K562 (cell line): ENCODE measurements around the gene MAGI2. TPM values are rescaled to one million over a fixed set of nuclear protein-coding genes. Genes with fewer than 3 reads are reported as not detected.
A peak's percentile ranks its signal among the peaks of the same experiment; 100 is the strongest.

Experiments used
- ATAC-seq: fragments of 200-7000 bp; cut with Tn5 transposase; 3 replicates; pipeline ENCODE4 v1.9.1; 2020; ENCODE audit warnings: moderate library complexity
- BruUV-seq: library from RNA; stranded (reverse); fragments of 400-500 nt; replicated peaks from 2 replicates; lab custom pipeline; 2021; lab: Mats Ljungman, UMichigan
- CTCF ChIA-PET: fragments of 300-600 bp; formaldehyde crosslinking; extraction: SDS; loops from one replicate; lab custom pipeline; 2021; ENCODE audit warnings: low intra/inter-chr PET ratio; lab: Yijun Ruan, JAX
- POLR2A ChIA-PET: fragments of 300-600, 350-650 bp; sonication (Branson Sonifier 250); formaldehyde crosslinking; extraction: SDS; loops from one replicate; lab custom pipeline; 2021; ENCODE audit warnings: antibody characterized with exemption, inconsistent platforms; lab: Yijun Ruan, JAX
- DNase-seq, 4 experiments: peaks; one replicate each; pipeline versions ENCODE4 v3.0.0 to v3.0.0-alpha.2; 2011 to 2018; ENCODE audit warnings: low spot score in 3 of 4, mixed read lengths in 3 of 4; ENCODE audit errors: extremely low read depth in 1 of 4
- FAIRE-seq: peaks from 2 replicates; lab custom pipeline; 2011; peaks lifted over from hg19 to GRCh38; lab: Jason Lieb, UNC
- H2AFZ ChIP-seq: 2 replicates; pipeline ENCODE4 v1.6.0; 2011; ENCODE audit warnings: low read depth, low read length, control low read depth, inconsistent platforms
- H3K27ac ChIP-seq: fragments of 200-600 bp; 3 replicates; pipeline ENCODE4 v1.8.0; 2011; ENCODE audit warnings: low read depth, mild to moderate bottlenecking, control low read depth, inconsistent platforms, low read length, moderate library complexity, mixed read lengths; ENCODE audit errors: extremely low read depth
- H3K27me3 ChIP-seq, 2 experiments: fragments of 300-600 bp in 1 of 2; 2 replicates in 1 of 2; 3 replicates in 1 of 2; pipeline versions ENCODE4 v1.6.0 to v1.8.0; 2011; ENCODE audit warnings: inconsistent platforms in 2 of 2, low read length in 2 of 2, mild to moderate bottlenecking in 1 of 2, mixed read lengths in 1 of 2, moderate library complexity in 1 of 2; ENCODE audit not compliant: control insufficient read depth in 2 of 2, insufficient read depth in 2 of 2
- H3K36me3 ChIP-seq: fragments of 300-600 bp; 3 replicates; pipeline ENCODE4 v1.8.0; 2011; ENCODE audit warnings: mild to moderate bottlenecking, low read length, inconsistent platforms; ENCODE audit not compliant: control insufficient read depth, insufficient read depth
- H3K4me1 ChIP-seq, 2 experiments: fragments of 200-600 bp in 1 of 2; replicated peaks in 1 of 2; 2 replicates in 1 of 2; 3 replicates in 1 of 2; pipeline versions ENCODE4 v1.5.1 to v1.8.0; 2011; ENCODE audit warnings: inconsistent platforms in 2 of 2, low read length in 2 of 2, mild to moderate bottlenecking in 1 of 2, mixed read lengths in 1 of 2, moderate library complexity in 1 of 2; ENCODE audit not compliant: control insufficient read depth in 2 of 2, insufficient read depth in 2 of 2
- H3K4me2 ChIP-seq: 2 replicates; pipeline ENCODE4 v1.6.1; 2011; ENCODE audit warnings: low read length, control low read depth, inconsistent platforms, mixed read lengths; ENCODE audit not compliant: insufficient read depth
- H3K4me3 ChIP-seq: fragments of 200-600 bp; sonication (generic), shearing (Covaris generic); 2 replicates; pipeline ENCODE4 v1.5.1; 2016; ENCODE audit warnings: control low read depth, inconsistent platforms
- H3K79me2 ChIP-seq: fragments of 200-600 bp; 3 replicates; pipeline ENCODE4 v1.8.0; 2011; ENCODE audit warnings: low read length, inconsistent platforms; ENCODE audit not compliant: control insufficient read depth, insufficient read depth
- H3K9ac ChIP-seq, 2 experiments: 2 replicates each; pipeline versions ENCODE4 v1.6.0 to v1.6.1; 2011; ENCODE audit warnings: low read depth in 2 of 2, low read length in 2 of 2, control low read depth in 1 of 2, inconsistent platforms in 1 of 2, mild to moderate bottlenecking in 1 of 2, mixed read lengths in 1 of 2; ENCODE audit not compliant: insufficient read depth in 1 of 2
- H3K9me1 ChIP-seq: one replicate; pipeline ENCODE4 v1.6.0; 2011; ENCODE audit warnings: inconsistent platforms, mild to moderate bottlenecking, low read length, moderate library complexity; ENCODE audit not compliant: control insufficient read depth, insufficient read depth
- H3K9me3 ChIP-seq: replicated peaks from 2 replicates; pipeline ENCODE4 v1.5.1; 2011; ENCODE audit warnings: low read depth, low read length, inconsistent platforms; ENCODE audit not compliant: control insufficient read depth, insufficient read depth
- H4K20me1 ChIP-seq: replicated peaks from 2 replicates; pipeline ENCODE4 v1.6.1; 2011; ENCODE audit warnings: low read length, inconsistent platforms, mixed read lengths; ENCODE audit not compliant: control insufficient read depth, insufficient read depth
- CTCF ChIP-seq, 3 experiments: IDR thresholded peaks in 2 of 3; conservative IDR thresholded peaks in 1 of 3; 2 replicates each; pipeline ENCODE4 v1.5.1; 2011 to 2012; ENCODE audit warnings: low read length in 3 of 3, mild to moderate bottlenecking in 3 of 3, control low read depth in 2 of 3, improper control_type of control experiment in 1 of 3, inconsistent platforms in 1 of 3, low read depth in 1 of 3, mixed read lengths in 1 of 3, moderate library complexity in 1 of 3; ENCODE audit not compliant: insufficient read depth in 2 of 3
- EGR1 ChIP-seq: fragments of 450-650 bp; conservative IDR thresholded peaks from 2 replicates; pipeline ENCODE4 v1.6.1; 2017; ENCODE audit warnings: mild to moderate bottlenecking
- HDAC1 ChIP-seq, 2 experiments: fragments of 450-650 bp; IDR thresholded peaks; 2 replicates each; pipeline ENCODE4 v1.6.1; 2016 to 2017; ENCODE audit warnings: inconsistent platforms in 1 of 2, mild to moderate bottlenecking in 1 of 2, moderate library complexity in 1 of 2
- MTA1 ChIP-seq: fragments of 450-650 bp; IDR thresholded peaks from 2 replicates; pipeline ENCODE4 v1.6.1; 2017; ENCODE audit warnings: borderline replicate concordance
- NELFE ChIP-seq: IDR thresholded peaks from 2 replicates; pipeline ENCODE4 v1.6.1; 2011; ENCODE audit warnings: mild to moderate bottlenecking; ENCODE audit not compliant: insufficient read depth, insufficient read length
- RBM22 ChIP-seq: fragments of 200-400 bp; formaldehyde crosslinking; IDR thresholded peaks from 2 replicates; pipeline ENCODE4 v1.6.1; 2018; ENCODE audit warnings: low read length, low read depth; ENCODE audit not compliant: poor library complexity, severe bottlenecking
- SMAD3 ChIP-seq: fragments of 450-650 bp; formaldehyde crosslinking; conservative IDR thresholded peaks from 2 replicates; pipeline ENCODE4 v1.4.0; 2020; ENCODE audit warnings: mild to moderate bottlenecking
- U2AF1 ChIP-seq: fragments of 200-400 bp; formaldehyde crosslinking; optimal IDR thresholded peaks from 2 replicates; pipeline ENCODE3; 2017; ENCODE audit warnings: mild to moderate bottlenecking, low read depth, low read length, moderate library complexity
- WGBS: fragments of 100-300 bp; shearing (Covaris generic); methylation state at CpG from one replicate; pipeline ENCODE4 v1.1.6; 2016; ENCODE audit warnings: low coverage, mixed read lengths; ENCODE audit not compliant: insufficient coverage; ENCODE audit errors: missing lambda C conversion rate; 5-methylcytosine and 5-hydroxymethylcytosine counted together
- in situ Hi-C: fragments of 300-500 bp; cut with MboI; formaldehyde crosslinking; loops from 4 replicates; pipeline ENCODE4 v1.15.0; 2018; ENCODE audit warnings: inconsistent platforms, mixed read lengths
- intact Hi-C: fragments of 100-400 bp; cut with micrococcal nuclease; formaldehyde crosslinking; loops from 2 replicates; pipeline ENCODE4 v1.14.2; 2022
- polyA plus RNA-seq, 8 experiments: library from polyadenylated mRNA; depleted of rRNA in 4 of 8; stranded (reverse) in 5 of 8; unstranded in 3 of 8; fragments of >200 nt; fragmentation: Nextera tagmentation in 2 of 8; fragmentation: Illumina TruSeq in 1 of 8; extraction: Ambion mirVana in 2 of 8; extraction: Trizol in 1 of 8; gene quantifications; 2 replicates each; pipeline versions ENCODE4 v1.2.1 to v1.2.3, GENCODE V29; 2011 to 2014; ENCODE audit warnings: inconsistent platforms in 1 of 8, missing spikeins in 1 of 8
- total RNA-seq, 7 experiments: library from RNA; depleted of rRNA in 6 of 7; stranded (reverse); fragments of >200 nt in 6 of 7; fragmentation: Illumina TruSeq in 2 of 7; extraction: Trizol in 2 of 7; gene quantifications; 2 replicates each; pipeline versions ENCODE4 v1.2.1 to v1.2.3, GENCODE V29; 2011 to 2021; ENCODE audit warnings: low replicate concordance in 1 of 7

MAGI2 gene
- total and polyA plus RNA-seq, 9 of the 15 experiments (the other 6 are each of a cell fraction or from before 2014, with no cell fraction given): 0.27 to 1.4 (median 0.70) TPM

- Histone ChIP-seq H3K79me2 (no peaks in the 10 kb centered on the region), H4K20me1 (no peaks in the 10 kb centered on the region), H3K9me1 (no peaks in the 10 kb centered on the region), H3K9ac (no peak overlapping the region), H3K4me2 (no peak overlapping the region), H2AFZ (peak overlapping the region; percentile 40), H3K4me3 (no peak overlapping the region), H3K36me3 (no peaks in the 10 kb centered on the region), H3K27ac (no peak overlapping the region), H3K9me3 (no peaks in the 10 kb centered on the region), H3K4me1 (peaks cover 0 to under 1% of the 10 kb centered on the region in 2 experiments; a peak in 4 of 5 replicates), H3K27me3 (no peaks in the 10 kb centered on the region)
- no peak for TF ChIP-seq RBM22
- TF ChIP-seq CTCF (IDR thresholded peaks at IDR 0.05 in 2 of 3, conservative IDR thresholded peaks at IDR 0.05 in 1 of 3; ENCODE audit: insufficient read depth in 2 of 3, low read depth in 1 of 3, low read length in 3 of 3): peak; percentile 60 to 89 (median 66)
- TF ChIP-seq NELFE: no peak
- no peak for TF ChIP-seq U2AF1
- TF ChIP-seq MTA1: no peak
- no peak for TF ChIP-seq HDAC1 (IDR thresholded peaks at IDR 0.05)
- no peak for TF ChIP-seq SMAD3 (CRISPR knock-in tag)
- TF ChIP-seq EGR1: peak; percentile 33; the same call in 1 of the 2 replicates
- in situ Hi-C loops (no loop called here), intact Hi-C loops (no loop called here)
- ChIA-PET CTCF (no interaction called here), POLR2A (no interaction called here)
- no TSS peak for BruUV-seq
- DNase-seq: peak; percentile 52 to 63 (median 59)
- FAIRE-seq: peak; percentile 67
- ATAC-seq: peak; percentile 94
- 35% methylated on average over 6 of the region's 6 CpGs for WGBS
These were observed 1457.8 kb downstream of the MAGI2 start for GRCh38 chr7:77995717-77996116.
